SK-N-MC (cell line): ENCODE data around the gene GRK2.

ENCODE experiments used
- EZH2 ChIP-seq: fragments of 200-600 bp; sonication (generic); IDR thresholded peaks from one replicate; pipeline ENCODE4 v1.6.1; 2017; ENCODE audit warnings: antibody characterized with exemption
- FOXP2 ChIP-seq: optimal IDR thresholded peaks from 2 replicates; pipeline ENCODE3; 2011; ENCODE audit warnings: mild to moderate bottlenecking, moderate library complexity; ENCODE audit not compliant: insufficient read depth; ENCODE audit errors: extremely low read length, control extremely low read depth
- POLR2AphosphoS5 ChIP-seq: IDR thresholded peaks from 2 replicates; pipeline ENCODE4 v1.6.1; 2012; ENCODE audit warnings: mild to moderate bottlenecking, low read depth, low read length, borderline replicate concordance

DNA sequence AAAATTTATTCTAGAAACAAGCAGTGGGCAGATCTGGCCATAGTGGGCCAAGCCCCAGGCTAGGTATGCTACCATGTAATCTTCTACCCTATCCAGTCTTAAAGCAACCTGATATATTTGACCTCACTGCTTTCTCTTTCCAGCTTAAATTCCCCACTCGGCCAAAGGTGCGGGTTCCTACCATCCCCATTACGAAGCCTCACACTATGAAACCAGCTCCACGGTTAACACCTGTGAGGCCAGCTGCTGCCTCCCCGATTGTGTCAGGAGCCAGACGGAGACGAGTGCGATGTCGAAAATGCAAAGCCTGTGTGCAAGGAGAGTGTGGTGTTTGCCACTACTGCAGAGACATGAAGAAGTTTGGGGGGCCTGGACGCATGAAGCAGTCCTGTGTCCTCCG, 21.2 kb upstream of the GRK2 start:
- TF ChIP-seq POLR2AphosphoS5: no peak
- no peak for TF ChIP-seq EZH2
- no peak for TF ChIP-seq FOXP2
